Nephron progenitor cell (in vitro differentiated cells): ENCODE results near the gene CNTNAP4.

ENCODE experiments used
- DNase-seq: peaks from one replicate; pipeline ENCODE4 v3.0.0; 2021
- H3K27ac Mint-ChIP-seq: 2 replicates; pipeline ENCODE4 v1.8.0; 2021; ENCODE audit warnings: mild to moderate bottlenecking, moderate library complexity, mixed read lengths
- H3K27me3 Mint-ChIP-seq: 2 replicates; pipeline ENCODE4 v1.8.0; 2021; ENCODE audit warnings: mild to moderate bottlenecking, low read depth, mixed read lengths; ENCODE audit not compliant: poor library complexity
- H3K36me3 Mint-ChIP-seq: 2 replicates; pipeline ENCODE4 v1.8.0; 2021; ENCODE audit warnings: low read depth, mixed read lengths
- H3K4me1 Mint-ChIP-seq: 2 replicates; pipeline ENCODE4 v1.8.0; 2021; ENCODE audit warnings: mixed read lengths
- H3K4me3 Mint-ChIP-seq: 2 replicates; pipeline ENCODE4 v1.8.0; 2021; ENCODE audit warnings: mild to moderate bottlenecking, moderate library complexity, mixed read lengths
- H3K9me3 Mint-ChIP-seq: 2 replicates; pipeline ENCODE4 v1.8.0; 2021; ENCODE audit warnings: mild to moderate bottlenecking, moderate library complexity, mixed read lengths
- CTCF ChIP-seq: fragments of 200-600 bp; sonication (generic); IDR thresholded peaks from 2 replicates; pipeline ENCODE4 v1.5.0; 2021; ENCODE audit warnings: antibody characterized with exemption

Gene CNTNAP4

GRCh38 chr16:76527244-76527643, 250.0 kb downstream of the CNTNAP4 start:
- H3K36me3 Mint-ChIP-seq: no peaks in the 10 kb centered on the region
- DNase-seq: no peak
- H3K4me1 Mint-ChIP-seq: peaks cover 19% of the 10 kb centered on the region
- H3K27me3 Mint-ChIP-seq: peaks cover 5% of the 10 kb centered on the region
- no peak overlapping the region for H3K27ac Mint-ChIP-seq
- no peak for TF ChIP-seq CTCF
- H3K9me3 Mint-ChIP-seq: no peaks in the 10 kb centered on the region
- no peak overlapping the region for H3K4me3 Mint-ChIP-seq

- H3K27ac Mint-ChIP-seq: no peak overlapping the region
- H3K27me3 Mint-ChIP-seq: peaks cover 8% of the 10 kb centered on the region
- no peaks in the 10 kb centered on the region for H3K9me3 Mint-ChIP-seq
- no peak overlapping the region for H3K4me3 Mint-ChIP-seq
- peaks cover 11% of the 10 kb centered on the region for H3K4me1 Mint-ChIP-seq
- no peaks in the 10 kb centered on the region for H3K36me3 Mint-ChIP-seq
- DNase-seq: no peak
- no peak for TF ChIP-seq CTCF
Observed at GRCh38 chr16:76529120-76529519, 251.9 kb downstream of the CNTNAP4 start.

GRCh38 chr16:76531236-76531635, 254.0 kb downstream of the CNTNAP4 start:
- Mint-ChIP-seq H3K9me3 (no peaks in the 10 kb centered on the region), H3K4me3 (no peak overlapping the region), H3K4me1 (no peaks in the 10 kb centered on the region), H3K27me3 (peaks cover 3% of the 10 kb centered on the region), H3K27ac (no peak overlapping the region), H3K36me3 (no peaks in the 10 kb centered on the region)
- DNase-seq: no peak
- TF ChIP-seq CTCF: no peak

- Mint-ChIP-seq H3K27me3 (peaks cover 3% of the 10 kb centered on the region), H3K27ac (no peak overlapping the region), H3K36me3 (no peaks in the 10 kb centered on the region), H3K4me3 (no peak overlapping the region), H3K4me1 (no peaks in the 10 kb centered on the region), H3K9me3 (no peaks in the 10 kb centered on the region)
- TF ChIP-seq CTCF: no peak
- DNase-seq: no peak
Observed at GRCh38 chr16:76532188-76532973, 255.2 kb downstream of the CNTNAP4 start.

- H3K9me3 Mint-ChIP-seq: no peaks in the 10 kb centered on the region
- H3K4me3 Mint-ChIP-seq: no peak overlapping the region
- DNase-seq: no peak
- H3K4me1 Mint-ChIP-seq: no peaks in the 10 kb centered on the region
- no peaks in the 10 kb centered on the region for H3K36me3 Mint-ChIP-seq
- H3K27ac Mint-ChIP-seq: no peak overlapping the region
- TF ChIP-seq CTCF: no peak
- H3K27me3 Mint-ChIP-seq: peaks cover 4% of the 10 kb centered on the region
Observed at GRCh38 chr16:76539609-76540008, 262.4 kb downstream of the CNTNAP4 start.

GRCh38 chr16:76541070-76541469, 263.9 kb downstream of the CNTNAP4 start:
- H3K4me1 Mint-ChIP-seq: no peaks in the 10 kb centered on the region
- peaks cover 4% of the 10 kb centered on the region for H3K27me3 Mint-ChIP-seq
- DNase-seq: no peak
- H3K36me3 Mint-ChIP-seq: no peaks in the 10 kb centered on the region
- H3K4me3 Mint-ChIP-seq: no peak overlapping the region
- TF ChIP-seq CTCF: no peak
- no peak overlapping the region for H3K27ac Mint-ChIP-seq
- no peaks in the 10 kb centered on the region for H3K9me3 Mint-ChIP-seq
